ENCODE results near the gene DCAF10.
"Not testable (repeated sequence)": the region's sequence is repeated elsewhere in the genome, so short reads cannot be mapped to it uniquely, and the experiment has no call there.

The DCAF10 gene

DNA sequence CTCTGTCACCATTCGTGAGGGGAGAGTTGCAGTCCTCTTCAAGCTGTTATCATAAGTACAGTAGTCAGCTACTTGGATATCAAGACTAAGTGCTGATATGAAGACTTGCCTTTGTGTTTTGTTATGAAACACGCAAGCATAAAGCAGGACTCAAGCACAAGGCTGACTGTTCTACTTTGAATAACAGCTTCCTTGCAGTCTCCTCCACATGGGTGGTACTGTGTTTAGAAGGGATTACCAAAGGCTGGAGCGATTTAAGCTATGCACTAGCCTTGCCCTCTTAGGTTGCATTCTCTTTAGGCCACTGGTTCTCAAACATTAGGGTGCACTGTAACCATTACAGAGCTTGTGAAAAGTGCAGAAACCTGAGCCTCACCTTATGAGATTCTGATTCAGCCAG is 61.9 kb downstream of the DCAF10 start:
- DNase-seq (ENCODE audit: low spot score): no peak

- DNase-seq (ENCODE audit: low spot score): no peak
Measured at GRCh38 chr9:37870081-37870798, 69.6 kb downstream of the DCAF10 start.

DNA sequence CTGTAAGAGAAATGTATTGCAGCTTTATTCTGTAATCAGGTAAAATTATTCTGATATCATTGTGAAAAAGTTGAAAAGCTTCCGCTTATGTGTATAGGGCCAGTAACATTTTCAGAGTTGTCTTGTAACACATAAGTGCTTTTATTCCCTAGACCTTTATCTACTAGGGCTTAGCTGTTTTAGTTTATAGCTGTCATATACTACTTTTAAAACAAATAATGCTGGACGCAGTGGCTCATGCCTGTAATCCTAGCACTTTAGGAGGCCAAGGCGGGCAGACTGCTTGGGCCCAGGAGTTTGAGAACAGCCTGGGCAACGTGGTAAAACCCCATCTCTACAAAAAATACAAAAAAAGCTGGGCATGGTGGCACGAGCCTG is 70.2 kb downstream of the DCAF10 start:
- no peak for DNase-seq (ENCODE audit: low spot score)

DNA sequence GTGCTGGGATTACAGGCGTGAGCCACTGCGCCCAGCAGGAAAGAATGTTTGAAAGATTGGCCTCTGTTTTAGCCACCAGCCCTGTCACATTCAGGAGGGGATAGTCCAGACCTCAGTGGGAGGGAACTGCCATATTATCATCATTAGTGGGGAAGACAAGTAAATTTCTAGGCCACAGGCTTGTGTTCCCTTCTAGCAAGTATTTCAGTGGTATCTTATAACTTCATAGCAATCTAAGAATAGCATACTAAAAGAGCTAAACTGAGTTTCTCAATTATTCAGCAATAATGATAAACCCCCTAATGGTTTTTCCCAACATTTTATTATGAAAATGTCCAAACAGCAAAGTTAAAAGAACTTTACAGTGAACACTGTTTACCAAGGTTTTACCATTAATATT is 73.4 kb downstream of the DCAF10 start:
- no peak for DNase-seq (ENCODE audit: low spot score)

DNA sequence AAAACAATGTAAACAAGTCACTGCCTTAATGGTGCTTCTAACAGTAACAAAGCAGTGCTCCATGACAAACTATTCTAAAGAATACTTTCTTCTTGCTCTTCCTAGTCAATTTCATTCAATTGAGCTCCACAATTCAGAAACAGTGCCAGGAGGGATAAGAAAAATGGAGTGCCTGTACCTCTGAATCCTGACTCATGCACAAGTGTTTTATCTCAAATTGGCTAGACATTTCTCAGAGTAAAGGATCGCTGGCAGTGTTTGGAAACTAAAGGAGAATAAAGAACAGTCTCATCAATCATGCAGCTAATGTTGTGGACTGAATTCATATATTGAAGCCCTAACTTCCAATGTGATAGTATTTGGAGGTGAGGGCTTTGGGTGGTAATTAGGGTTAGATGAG is 75.8 kb downstream of the DCAF10 start:
- no peak for DNase-seq (ENCODE audit: low spot score)

DNA sequence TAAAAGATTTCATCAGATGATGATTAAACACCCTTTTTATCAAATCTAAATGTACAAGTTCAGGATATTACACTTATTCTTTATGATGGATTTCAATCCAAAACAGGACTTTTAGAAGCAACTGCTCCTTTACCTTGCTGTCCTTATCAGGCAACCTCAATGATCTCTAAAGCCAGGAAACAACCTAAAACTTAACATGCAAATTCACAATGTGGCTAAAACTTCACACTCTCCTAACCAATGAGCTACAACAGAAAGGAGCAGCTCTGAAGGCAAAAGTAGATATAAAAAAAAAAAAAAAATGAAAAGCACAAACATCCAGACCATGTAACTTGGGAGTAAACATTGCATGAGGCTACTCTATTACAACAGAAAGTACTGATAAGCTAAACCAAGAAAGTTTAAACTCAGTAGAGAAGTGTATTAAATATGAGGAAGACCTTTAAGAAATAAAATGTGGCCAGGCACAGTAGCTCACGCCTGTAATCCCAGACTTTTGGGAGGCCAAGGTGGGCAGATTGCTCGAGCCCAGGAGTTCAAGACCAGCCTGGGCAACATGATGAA is 80.4 kb downstream of the DCAF10 start:
- DNase-seq (ENCODE audit: low spot score): no peak

- not testable (repeated sequence) for DNase-seq (ENCODE audit: low spot score)
Measured at GRCh38 chr9:37887977-37888583, 87.5 kb downstream of the DCAF10 start.

GRCh38 chr9:37889536-37889935 is 88.9 kb downstream of the DCAF10 start:
- no peak for DNase-seq (ENCODE audit: low spot score)

DNA sequence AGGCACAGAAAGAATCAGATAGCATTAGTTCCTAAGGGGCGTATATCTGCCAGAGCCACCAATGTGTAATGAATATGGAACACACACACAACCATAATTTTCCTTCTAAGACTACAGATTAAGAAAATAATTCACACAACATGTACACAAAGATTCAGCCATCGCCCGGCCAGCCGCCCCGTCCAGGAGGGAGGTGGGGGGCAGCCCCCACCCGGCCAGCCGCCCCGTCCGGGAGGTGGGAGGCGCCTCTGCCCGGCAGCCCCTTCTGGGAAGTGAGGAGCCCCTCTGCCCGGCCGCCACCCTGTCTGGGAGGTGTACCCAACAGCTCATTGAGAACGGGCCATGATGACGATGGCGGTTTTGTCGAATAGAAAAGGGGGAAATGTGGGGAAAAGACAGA is 90.4 kb downstream of the DCAF10 start:
- DNase-seq (ENCODE audit: low spot score): not testable (repeated sequence)

GRCh38 chr9:37892063-37892462 is 91.5 kb downstream of the DCAF10 start:
- DNase-seq (ENCODE audit: low spot score): no peak

GRCh38 chr9:37897665-37898064 is 97.1 kb downstream of the DCAF10 start:
- DNase-seq (ENCODE audit: low spot score): no peak

GRCh38 chr9:37899041-37899440 is 98.4 kb downstream of the DCAF10 start:
- no peak for DNase-seq (ENCODE audit: low spot score)

- no peak for DNase-seq (ENCODE audit: low spot score)
Measured at GRCh38 chr9:37902131-37902530, 101.5 kb downstream of the DCAF10 start.

- peak; percentile 65 for DNase-seq (ENCODE audit: low spot score)
Measured at GRCh38 chr9:37902796-37903646, 102.4 kb downstream of the DCAF10 start.

DNA sequence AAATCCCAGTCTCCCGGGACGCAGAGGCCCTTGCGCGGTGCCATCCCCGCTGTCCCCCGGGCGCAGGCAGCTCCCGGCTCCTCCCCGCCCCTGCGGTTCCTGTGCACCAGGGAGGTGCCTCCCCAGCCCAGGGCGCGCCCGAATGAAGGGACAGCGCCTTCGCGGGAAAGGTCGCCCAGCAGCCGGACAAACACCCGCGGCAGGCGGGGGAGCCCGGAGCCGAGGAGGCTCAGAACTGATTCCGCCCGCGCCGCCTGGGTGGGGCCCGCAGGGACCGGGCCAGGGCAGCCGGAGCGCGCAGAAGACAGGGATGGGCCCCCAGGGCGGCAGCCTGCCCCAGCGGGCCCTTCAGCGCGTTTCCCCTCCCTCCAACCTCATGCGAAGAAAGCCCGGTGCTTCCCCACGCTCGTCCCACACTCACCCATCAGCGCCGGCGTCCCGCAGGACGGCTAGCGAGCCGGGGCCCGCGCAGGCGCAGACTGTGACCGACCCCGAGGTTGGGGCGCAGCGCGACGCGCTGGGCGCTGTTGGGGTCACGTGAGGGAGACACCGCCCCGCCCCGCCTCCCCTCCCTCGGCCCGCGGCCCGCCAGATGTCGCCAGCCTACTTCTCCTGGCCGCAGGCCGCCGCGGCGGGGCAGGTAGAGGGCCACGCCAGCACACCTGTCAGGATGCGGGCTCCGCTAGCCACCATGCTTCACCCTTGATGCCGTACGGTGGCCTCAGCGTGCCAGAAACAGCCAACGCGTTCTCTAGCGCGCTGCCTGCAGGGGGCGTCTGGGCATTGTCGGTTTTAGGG is 103.2 kb downstream of the DCAF10 start, which contains the start of gene SLC25A51:
TSS of gene SLC25A51 (minus strand) at position 481 of the 798 bp plus-strand sequence. CDS start 15,577 bp downstream, outside the sequence.
- DNase-seq (ENCODE audit: low spot score): peak; percentile 98

DNA sequence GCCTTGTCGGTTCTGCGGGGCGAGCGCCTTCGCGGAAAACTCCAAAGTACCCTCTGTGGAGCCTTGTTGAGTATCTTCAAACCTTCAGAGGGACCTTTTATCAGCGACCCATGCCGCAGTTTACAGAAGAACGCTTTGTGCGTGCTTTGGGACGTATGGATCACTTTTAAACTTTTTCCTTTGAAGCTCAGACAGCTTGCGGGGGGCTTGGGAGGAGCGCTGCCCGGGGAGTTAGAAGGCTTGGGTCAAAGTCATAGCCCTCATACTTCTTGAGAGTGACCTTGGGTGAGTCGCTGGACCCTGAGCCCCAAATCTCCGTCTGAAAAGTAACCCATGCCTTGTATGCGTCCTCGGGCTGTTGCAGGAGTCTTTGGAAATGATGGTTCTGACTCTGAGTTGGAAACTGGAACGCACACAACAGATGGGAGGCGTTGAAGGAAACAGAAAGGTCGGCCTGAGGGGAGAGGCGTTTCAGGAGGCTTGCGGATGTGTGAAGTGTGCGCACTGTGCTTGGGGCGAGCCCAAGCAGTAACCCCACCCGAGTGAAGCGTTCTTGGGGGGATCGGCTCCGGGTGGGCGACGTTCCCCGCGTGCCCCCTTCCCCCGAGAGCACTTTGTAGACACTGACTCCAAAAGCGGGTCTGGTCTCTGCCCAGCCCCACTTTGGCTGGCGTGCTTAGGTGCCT is 104.0 kb downstream of the DCAF10 start:
- no peak for DNase-seq (ENCODE audit: low spot score)

GRCh38 chr9:37905131-37905505 is 104.5 kb downstream of the DCAF10 start:
- DNase-seq (ENCODE audit: low spot score): no peak

- DNase-seq (ENCODE audit: low spot score): no peak
Measured at GRCh38 chr9:37905776-37906175, 105.2 kb downstream of the DCAF10 start.

DNA sequence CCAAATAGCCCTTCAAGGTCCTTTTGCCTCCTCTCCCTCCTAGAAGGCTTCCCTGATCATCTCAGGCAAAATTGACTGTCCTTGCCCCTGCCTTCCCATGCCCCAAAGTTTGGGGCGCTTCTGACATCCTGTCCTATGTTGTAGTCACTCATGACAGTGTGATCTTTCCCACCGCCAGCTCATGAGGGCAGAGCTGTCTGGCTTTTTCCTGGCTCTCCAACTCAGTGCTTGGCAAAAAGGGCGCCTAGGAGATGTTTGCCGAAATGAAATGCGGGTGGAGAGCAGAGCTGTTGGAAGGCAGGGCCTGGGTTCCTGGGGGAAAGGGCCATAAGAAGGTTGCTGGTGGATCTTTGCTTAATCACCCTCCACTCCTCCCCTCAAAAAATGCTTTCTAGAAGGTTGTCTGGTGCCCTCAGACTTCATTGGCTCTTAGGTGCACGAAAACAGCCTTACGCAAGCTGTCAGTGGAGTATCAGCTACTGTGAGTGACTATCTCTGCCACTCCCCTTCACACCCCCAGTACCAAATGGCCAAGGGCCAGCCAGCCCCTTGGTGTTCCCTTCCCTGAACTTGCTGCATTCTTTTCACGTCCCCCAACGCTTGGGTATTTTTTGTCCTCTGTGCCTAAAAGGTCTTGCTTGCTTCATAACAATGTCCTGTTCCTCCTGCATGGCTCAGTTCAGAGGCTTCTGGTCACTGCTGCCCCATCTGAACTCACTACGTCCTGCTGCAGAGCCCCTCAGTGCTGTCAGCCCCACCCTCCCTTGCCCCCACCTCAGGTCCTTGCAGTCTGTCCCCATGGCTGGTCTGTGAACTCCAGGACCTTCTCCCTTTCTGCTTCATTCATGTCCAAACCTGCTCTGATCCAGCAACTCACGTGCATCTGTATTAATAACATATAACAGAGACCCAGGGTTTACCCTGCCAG is 106.0 kb downstream of the DCAF10 start:
- DNase-seq (ENCODE audit: low spot score): no peak

DNA sequence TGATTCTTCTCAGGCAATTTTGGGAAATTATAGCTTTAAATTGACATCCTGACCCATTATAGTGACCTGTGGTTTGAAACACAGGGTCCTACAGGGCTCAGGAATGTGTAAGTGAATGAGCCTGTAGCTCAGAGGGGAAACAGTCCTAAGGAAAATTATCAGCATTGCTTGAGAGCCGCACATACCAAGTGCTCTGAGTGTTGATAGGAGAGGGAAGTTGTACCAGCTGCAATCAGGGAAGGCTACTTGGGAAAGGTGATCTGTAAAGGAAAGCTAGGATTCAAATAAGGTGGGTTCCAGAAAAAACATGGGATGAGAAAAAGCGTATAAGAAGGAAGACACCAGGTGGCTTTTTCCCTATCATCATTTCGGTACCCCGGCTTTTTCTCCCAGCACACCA is 107.7 kb downstream of the DCAF10 start:
- DNase-seq (ENCODE audit: low spot score): no peak

Measured in left forelimb (tissue), 1 donor.